GM21423 (cell line): Measurements from ENCODE around the gene SNTG2.

ENCODE experiments used
- ATAC-seq: cut with Tn5 transposase; IDR thresholded peaks from one replicate; pipeline ENCODE4 v1.9.1; 2021; ENCODE audit warnings: mild to moderate bottlenecking, moderate library complexity; ENCODE audit not compliant: unreplicated experiment

Gene SNTG2

DNA sequence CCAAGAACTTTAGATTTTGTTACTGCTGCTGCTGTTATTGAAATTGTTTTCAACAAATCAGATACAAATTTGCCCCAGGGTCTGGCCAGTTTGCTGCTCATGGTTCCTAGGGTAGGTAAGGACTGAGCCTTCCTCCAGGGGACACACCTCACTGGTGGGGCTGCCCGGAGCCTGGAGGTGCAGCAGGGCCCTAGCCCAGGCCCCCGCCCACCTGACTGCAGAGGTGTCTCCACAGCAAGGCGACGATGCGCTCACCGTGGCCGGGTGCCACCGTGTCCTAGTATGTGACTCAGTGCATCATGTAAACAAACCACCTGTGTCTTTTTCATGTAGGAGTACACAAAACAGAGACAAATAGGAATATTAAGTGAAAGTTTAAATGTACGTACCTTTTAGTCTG is 309.1 kb downstream of the SNTG2 start:
- ATAC-seq = no peak

DNA sequence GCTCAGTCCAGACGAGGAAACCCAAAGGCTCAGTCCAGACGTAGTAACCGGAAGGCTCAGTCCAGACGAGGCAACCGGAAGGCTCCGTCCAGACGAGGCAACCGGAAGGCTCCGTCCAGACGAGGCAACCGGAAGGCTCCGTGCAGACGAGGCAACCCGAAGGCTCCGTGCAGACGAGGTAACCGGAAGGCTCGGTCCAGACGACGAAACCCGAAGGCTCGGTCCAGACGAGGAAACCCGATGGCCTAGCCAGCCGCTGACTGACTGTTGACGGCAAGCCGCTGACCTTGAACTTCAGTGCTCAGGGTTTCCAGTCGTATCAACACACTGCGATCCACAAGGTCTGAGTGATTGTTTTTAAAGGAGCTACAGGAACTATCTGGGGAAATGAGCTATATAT is 312.0 kb downstream of the SNTG2 start:
- no peak for ATAC-seq

DNA sequence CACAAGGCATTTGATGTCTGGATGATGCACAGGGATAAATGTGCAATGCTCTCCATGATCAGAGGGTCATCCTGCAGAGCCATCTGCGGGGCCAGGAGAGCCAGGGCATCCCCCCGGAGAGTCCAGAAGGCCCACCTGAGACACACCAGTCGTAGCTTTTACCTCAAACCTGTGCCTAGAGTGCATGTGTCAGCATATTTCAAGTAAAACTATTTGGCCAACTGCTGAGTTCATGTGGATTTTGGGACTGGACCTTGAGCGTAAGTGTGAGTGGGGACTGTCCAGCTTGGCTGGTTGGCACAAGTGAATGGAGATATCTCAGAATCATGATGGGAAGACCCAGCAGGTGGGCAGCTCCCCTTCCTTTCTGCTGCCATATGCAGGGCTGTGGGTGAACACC is 314.8 kb downstream of the SNTG2 start:
- ATAC-seq = no peak

DNA sequence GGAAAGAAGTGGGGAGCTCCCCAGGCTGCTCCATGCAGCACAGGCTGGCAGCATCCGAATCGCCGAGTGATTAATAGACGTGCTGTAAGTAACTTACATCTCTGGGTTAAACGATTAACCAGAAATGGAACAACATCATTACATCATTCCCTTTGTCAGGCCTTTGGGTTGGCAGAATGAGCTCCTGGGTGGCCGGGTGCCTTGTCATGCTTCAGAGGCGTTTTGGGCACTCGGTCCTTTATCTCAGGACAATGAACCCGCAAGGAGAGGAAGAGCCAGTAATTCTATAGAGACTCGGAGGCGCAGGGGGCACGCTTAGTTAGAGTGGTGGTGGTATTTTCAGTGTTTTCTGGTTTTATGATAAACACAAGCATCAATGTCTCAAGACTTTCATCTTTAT is 315.7 kb downstream of the SNTG2 start:
- no peak for ATAC-seq

DNA sequence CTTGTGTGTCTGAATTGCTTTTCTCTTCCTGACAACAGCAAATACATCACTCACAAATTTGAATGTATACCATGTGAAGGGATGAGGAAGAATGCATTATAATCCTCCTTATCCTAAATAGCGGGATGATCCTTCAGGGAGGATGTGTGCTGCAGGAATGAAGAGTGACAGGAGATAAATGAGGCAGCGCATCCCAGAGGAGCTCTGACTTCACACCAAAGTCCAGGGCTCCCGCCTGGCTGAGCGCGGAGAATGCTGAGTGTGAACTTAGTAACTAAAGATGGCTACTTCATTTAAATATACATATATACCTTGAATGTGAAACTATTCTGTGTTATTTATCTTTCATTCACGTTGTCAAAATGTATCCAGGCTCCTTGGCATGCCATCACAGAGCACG is 317.4 kb downstream of the SNTG2 start:
- ATAC-seq = no peak

DNA sequence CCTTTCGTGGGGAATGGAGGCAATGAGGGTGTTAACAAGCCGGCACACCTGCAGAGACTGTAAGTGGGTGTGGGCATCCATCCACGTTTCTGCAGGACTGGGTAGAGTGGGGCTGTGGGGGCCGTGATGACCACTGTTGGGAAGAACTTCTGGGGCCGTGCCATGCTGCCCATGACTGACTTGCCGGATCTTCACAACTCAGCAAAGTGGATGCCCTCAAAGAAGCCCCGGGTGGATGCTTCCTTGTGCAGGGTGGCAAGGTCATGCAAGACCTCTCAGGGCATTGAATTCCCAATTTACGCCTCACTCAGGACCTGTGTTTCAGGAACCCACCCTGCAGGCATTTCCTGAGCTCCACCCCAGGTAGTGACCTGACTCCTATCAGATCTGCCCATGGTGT is 319.2 kb downstream of the SNTG2 start:
- ATAC-seq = no peak

DNA sequence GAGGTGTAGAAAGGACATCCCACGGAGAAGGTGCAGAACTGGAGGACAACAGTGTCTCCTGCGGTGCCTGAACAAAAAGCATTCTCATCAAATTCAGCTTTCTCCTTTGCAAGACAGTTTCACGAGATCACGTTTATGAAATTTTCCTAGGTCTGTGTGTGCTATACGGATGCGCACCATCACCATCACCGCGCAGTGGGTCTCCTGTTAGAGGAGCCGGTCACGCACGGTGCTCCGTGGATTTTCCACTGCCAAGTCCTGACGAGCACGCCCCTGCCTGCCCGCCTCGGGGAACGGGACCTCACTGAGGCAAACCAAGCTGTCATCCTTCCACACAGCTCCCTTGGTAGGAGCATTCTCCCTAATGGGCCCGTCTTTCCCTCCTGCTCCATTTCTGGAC is 322.2 kb downstream of the SNTG2 start:
- no peak for ATAC-seq

DNA sequence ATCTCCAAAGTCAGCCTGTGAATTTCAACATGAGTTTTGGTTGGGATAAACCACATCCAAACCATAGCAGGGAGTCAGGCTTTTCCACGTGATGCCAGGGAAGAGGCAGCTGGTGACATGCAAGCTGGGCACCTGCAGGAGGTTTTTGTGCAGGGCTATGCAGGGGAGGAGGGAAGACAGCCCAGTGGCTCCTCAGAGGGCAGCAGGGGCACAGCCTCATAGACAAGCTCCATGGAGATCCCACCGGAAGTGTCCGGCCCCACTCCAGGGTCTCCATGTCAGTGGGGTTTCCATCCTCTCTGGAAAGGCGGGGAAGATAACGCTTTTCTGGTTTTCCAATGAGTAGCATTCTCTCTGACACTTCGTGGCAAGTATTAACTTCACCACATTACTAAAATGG is 327.0 kb downstream of the SNTG2 start:
- no peak for ATAC-seq

DNA sequence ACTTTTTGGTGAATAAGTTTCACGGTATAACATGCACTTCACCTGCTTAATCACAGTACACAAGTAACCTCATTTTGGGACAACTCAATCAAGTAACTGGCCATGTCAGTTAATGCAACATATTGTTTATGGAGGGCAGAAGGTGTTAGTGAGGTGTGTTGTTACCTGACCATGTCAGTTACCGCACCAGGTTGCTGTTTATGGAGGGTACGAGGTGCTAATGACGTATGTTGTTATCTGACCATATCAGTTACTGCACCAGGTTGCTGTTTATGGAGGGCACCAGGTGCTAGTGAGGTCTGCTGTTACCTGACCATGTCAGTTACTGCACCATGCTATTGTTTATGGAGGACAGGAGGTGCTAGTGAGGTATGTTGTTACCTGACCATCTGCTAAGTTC is 327.5 kb downstream of the SNTG2 start:
- ATAC-seq = no peak

DNA sequence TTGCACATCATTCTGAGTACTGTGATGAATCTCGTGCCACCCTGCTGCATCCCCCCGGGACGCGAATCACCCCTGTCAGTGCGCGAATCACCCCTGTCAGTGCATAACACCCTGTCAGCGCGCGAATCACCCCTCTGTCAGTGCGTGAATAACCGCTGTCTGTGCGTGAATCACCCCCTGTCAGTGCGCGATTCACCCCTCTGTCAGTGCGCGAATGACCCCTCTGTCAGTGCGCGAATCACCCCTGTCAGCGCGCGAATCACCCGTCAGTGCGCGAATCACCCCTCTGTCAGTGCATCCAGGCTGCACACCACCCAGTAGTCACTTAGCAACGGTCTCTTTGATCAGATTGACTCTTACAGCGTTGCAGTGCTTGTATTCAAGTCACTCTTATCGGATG is 328.2 kb downstream of the SNTG2 start:
- no peak for ATAC-seq

DNA sequence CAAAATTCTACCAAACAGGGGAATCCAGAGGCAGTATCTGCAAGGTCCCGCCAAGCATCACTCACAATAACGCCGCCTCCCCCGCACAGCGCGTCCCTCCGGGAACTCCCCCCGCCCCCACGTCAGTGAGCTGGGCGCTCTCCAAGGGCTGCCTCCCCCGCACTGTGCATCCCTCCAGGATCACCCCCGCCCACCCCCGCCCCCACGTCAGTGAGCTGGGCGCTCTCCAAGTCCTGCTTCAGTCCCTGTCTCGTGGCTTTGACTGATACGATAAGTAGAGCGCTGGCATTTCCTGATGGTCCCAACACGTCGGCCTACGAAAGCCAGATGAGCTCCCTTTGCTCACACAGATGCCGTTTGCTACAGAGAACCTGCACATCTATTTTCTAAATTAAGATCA is 331.9 kb downstream of the SNTG2 start:
- no peak for ATAC-seq

DNA sequence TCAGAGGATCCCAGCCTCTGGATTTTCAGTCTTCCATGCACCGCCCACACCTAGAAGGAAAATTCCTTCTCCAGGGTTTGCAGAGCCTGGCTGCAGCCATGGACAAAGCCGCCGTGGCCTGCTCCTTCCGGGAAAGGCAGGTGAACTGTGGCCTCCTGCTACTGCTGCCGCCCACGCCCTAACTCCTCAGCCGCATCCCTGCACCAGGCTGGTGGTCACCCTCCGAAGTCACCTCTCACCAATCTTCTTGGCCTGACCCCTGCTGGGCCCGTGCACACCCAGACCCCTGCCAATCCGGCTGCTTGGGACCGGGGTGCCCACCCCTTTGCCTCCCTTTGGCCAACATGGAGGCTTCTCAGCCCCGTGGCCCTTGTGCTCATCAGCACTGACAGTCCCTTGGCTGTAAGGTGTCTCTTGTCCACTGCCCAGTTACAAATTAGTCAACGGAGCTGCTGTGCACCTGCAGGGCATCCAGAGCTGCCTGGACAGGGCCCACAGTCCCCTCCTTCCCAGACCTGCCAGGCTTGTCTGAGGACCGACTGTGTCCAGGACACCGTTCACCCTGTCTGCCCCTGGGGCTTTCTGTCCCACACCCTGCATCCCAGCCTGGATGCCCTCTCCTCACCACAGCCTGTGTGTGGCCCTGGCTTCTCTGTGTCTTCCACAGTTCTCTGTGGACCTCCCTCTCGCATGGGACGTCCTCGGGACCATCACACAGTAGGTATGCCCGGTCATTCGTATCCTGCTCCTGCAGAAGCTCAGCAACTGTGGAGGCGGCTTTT is 332.6 kb downstream of the SNTG2 start:
- ATAC-seq = no peak

DNA sequence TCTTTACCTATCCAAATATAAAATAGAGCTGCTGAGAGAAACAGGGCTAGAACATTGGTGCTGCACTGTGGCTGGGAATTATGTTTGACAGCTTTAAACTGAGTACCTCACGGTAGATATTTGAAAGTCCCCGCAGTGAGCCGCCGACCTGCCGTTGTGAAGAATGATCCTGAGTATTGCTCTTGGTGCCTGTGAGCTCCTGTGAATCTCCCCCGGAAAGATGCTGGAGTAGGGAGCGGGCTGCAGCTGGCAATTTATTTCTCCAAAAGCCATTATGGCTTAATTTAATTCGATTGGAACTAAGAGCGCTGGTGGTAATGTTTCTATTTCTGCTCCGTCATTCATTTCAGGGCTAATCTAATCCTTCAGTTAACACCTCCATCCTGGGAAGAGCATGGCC is 333.2 kb downstream of the SNTG2 start:
- no peak for ATAC-seq

DNA sequence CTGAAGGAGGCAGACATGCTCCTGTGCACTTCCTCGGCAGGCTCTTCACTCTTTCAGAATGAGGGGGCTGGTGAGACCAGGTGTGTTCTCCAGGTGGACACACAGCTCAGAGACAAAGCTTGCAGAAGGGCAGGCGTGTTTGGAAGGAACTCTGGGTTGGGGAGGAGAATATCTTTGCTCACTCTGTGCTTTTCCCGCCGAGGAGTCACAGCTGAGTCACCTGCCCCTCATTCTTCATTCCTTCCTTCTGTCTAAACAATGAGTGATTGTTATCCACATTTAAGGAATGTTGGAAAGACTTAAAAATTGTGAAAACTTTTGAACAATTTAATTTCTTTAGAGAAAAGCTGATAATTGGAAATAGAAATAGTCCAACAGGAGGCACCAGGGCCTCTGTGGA is 336.3 kb downstream of the SNTG2 start:
- ATAC-seq = no peak

DNA sequence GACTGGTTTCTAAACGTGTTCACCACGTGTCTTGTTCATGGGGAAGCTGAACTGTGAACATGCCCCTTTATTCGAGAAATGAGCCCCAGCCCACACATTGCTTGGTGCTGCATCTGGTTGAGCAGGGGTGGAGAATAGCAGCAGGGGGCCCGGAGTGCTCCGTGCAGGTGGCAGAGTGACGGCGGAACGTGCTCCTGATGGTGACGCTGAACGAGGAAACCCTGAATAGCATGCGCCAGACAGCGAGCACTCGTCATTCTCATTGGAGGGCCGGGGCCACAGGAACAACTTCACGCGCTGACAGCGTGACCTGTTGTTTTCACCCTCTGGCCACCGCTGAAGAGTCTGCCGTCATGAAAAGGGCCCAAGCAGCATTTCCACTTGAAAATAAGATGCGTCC is 336.8 kb downstream of the SNTG2 start:
- no peak for ATAC-seq

DNA sequence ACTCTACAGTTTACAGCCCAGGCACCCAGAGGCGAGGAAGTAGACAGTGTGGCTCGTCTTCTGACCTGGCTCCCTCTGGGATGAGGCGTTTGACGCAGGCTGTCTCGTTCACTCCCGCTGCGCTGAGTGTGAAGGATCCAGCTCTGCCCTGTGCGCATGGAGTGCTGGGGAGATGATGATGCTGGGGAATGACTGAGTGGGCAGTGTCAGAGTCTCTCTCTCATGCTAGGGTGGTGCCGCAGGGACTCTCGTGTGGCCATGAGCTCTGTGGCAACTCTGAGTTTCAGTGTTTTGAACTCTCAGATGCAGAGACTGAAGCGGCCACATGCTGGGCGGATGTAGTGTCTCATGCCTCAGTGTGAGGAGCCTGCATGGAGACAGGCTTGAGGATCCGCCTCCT is 344.3 kb downstream of the SNTG2 start:
- ATAC-seq = no peak

DNA sequence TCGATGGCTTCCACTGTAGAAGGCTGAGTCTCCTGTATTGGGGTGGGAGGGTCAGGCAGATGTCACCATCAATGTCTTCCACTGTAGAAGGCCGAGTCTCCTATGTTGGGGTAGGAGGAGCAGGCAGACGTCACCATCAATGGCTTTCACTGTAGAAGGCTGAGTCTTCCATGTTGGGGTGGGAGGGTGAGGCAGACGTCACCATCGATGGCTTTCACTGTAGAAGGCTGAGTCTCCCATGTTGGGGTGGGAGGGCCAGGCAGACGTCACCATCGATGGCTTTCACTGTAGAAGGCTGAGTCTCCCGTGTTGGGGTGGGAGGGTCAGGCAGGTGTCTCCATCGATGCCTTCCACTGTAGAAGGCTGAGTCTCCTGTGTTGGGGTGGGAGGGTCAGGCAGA is 345.1 kb downstream of the SNTG2 start:
- ATAC-seq = no peak

DNA sequence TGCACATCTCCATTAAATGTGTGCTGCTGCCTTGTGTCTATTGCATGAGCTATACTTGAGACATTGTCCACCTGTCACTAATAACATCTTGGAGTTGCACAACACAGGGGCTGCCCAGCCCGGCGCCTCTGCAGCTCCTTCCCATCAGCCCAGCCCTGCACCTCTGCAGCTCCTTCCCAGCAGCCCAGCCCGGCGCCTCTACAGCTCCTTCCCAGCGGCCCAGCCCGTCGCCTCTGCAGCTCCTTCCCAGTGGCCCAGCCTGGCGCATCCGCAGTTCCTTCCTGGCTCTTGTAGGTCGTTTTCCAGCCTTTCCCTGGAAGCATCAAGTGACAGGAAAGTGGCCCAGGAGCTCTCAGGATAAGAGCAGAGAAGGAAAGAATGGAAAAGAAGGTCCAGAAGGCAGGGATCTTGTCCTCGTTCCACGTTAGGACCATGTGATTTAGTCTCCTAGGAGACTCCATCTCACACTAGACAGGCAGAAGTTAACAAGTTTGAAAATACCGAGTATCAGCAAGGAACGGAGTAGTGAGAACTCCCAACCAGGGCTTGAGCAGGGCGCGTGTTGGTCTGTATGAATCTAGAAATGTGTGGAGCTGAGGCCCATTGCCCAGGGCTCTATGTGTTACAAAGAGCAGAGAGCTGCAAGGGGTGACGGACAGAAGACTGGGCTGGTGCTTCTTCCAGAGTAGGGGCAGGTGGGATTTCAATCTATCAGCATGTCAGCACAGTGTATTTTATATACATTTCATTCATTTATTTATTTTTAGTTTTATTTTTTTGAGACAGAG is 346.9 kb downstream of the SNTG2 start:
- no peak for ATAC-seq

DNA sequence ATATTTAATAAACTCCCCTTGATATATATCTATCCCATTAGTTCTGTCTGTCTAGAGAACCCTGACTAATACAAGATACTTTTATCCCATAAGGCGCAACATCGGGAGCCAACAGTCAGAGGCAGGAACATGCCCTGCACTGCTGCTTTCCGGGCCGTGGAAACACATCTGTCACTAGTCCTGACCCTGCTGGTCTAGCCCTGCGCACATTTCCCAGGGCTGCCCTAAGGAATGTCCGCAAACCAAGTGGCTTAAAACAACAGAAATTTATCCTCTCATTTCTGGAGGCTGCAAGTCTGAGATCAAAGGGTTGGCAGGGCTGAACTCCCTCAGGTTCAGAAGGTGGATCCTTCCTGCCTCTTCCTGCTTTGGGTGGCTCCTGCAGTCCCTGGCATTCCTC is 348.4 kb downstream of the SNTG2 start:
- ATAC-seq = no peak

DNA sequence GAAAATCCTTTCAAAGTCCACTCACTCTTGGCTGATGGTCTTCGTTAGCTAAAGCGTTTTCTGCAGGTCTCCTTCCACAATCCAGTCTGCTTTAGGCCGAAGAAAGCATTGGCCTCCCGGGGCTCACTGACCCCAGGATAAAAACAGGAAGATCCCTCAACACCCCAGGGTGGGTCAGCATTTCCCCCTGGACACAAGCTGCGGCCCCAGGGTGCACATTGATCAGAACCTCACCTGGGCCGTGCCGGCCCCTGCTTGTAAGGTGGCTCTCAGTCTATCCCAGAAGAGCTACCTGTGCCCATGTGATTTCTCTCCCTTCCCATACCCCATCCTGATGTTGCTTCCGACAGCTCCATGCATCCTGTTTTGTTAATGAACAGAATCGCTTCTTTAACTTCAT is 349.6 kb downstream of the SNTG2 start:
- no peak for ATAC-seq

DNA sequence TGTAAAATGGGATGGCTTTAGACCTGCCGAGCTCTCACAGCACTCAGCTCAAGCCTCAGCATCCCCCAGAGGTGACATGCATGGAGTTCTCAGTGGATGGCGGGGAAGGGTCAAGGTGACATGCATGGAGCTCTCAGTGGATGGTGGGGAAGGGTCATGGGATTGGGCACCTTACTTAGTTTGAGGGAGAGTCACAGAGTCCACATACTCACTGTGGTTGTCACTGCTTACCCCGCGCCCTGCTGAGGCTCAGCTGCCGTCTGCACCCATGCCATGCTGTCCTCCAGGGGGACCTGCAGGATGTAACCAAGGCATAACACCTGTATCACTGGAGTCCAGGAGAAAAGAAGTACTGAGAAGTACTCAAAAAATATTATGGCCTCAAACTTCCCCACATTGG is 350.4 kb downstream of the SNTG2 start:
- no peak for ATAC-seq

DNA sequence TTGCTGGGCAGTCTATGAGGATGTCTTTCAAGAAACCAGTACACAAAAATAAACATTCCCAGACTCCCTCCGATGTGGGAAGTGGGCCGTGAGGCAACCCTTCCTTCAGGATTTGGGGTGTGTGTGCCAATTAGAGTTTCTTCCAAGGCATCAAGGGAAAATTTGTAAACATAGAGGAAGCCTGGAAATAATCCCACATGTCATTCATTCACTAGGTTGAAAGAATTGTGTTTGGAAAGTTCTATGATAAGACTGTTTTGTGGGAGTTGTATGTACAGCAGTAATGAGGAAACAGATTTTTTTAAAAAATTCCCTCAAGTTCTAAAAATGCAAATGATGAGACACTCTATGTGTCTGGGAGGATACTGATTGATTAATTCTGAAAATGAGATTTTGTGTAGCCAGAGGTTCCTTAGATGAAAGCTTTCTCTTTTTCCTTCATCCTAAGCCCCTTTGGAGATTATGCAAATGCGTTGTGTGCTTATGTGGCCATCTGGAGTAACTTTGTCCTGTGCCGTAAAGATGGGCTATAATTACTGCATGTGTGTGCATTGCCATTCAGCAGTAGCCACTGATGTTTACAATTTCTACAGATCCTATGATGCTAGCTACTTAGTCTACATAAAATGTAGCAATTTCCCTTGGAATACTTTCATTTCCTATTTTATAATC is 354.8 kb downstream of the SNTG2 start:
- ATAC-seq = no peak
